Inferior parietal cortex (tissue), 1 donor: Measurements from ENCODE around the gene ARRDC2.
A peak's percentile ranks its signal among the peaks of the same experiment; 100 is the strongest.
"Not testable (repeated sequence)": the region's sequence is repeated elsewhere in the genome, so short reads cannot be mapped to it uniquely, and the experiment has no call there.

ENCODE experiments used
- DNase-seq: peaks from one replicate; pipeline ENCODE4 v3.0.0-alpha.2; 2016; ENCODE audit errors: extremely low spot score

Gene ARRDC2

GRCh38 chr19:18016209-18016910, 8.4 kb downstream of the ARRDC2 start:
- DNase-seq, result no peak

GRCh38 chr19:18017275-18018083, 9.5 kb downstream of the ARRDC2 start:
- DNase-seq, result no peak

- peak; percentile 73 for DNase-seq
Measured at GRCh38 chr19:18020212-18021085, 12.5 kb downstream of the ARRDC2 start.

GRCh38 chr19:18021121-18021755, 13.3 kb downstream of the ARRDC2 start:
- peak; percentile 76 for DNase-seq

- DNase-seq, result no peak
Measured at GRCh38 chr19:18023622-18024251, 15.8 kb downstream of the ARRDC2 start.

- no peak for DNase-seq
Measured at GRCh38 chr19:18027151-18027550, 19.2 kb downstream of the ARRDC2 start.

- DNase-seq, result no peak
Measured at GRCh38 chr19:18029617-18030338, 21.8 kb downstream of the ARRDC2 start.

GRCh38 chr19:18031401-18031800, 23.4 kb downstream of the ARRDC2 start:
- DNase-seq, result not testable (repeated sequence)

- DNase-seq, result not testable (repeated sequence)
Measured at GRCh38 chr19:18032102-18032501, 24.1 kb downstream of the ARRDC2 start.

- DNase-seq, result no peak
Measured at GRCh38 chr19:18041054-18041453, 33.1 kb downstream of the ARRDC2 start.

GRCh38 chr19:18043676-18044075, 35.7 kb downstream of the ARRDC2 start:
- DNase-seq, result no peak

- DNase-seq, result peak; percentile 40
Measured at GRCh38 chr19:18044825-18045304, 36.9 kb downstream of the ARRDC2 start.

GRCh38 chr19:18045307-18046050, 37.5 kb downstream of the ARRDC2 start:
- no peak for DNase-seq

GRCh38 chr19:18046059-18046718, 38.2 kb downstream of the ARRDC2 start:
- no peak for DNase-seq

- peak; percentile 50 for DNase-seq
Measured at GRCh38 chr19:18049385-18049784, 41.4 kb downstream of the ARRDC2 start.

GRCh38 chr19:18051887-18052286, 43.9 kb downstream of the ARRDC2 start:
- DNase-seq, result no peak

- DNase-seq, result no peak
Measured at GRCh38 chr19:18053576-18054219, 45.7 kb downstream of the ARRDC2 start.

- no peak for DNase-seq
Measured at GRCh38 chr19:18055967-18056366, 48.0 kb downstream of the ARRDC2 start.

- peak; percentile 57 for DNase-seq
Measured at GRCh38 chr19:18057557-18057956, 49.6 kb downstream of the ARRDC2 start.
